ENCODE data around the gene SRRT.
"Not testable (repeated sequence)": the region's sequence is repeated elsewhere in the genome, so short reads cannot be mapped to it uniquely, and the experiment has no call there.

SRRT gene

DNA sequence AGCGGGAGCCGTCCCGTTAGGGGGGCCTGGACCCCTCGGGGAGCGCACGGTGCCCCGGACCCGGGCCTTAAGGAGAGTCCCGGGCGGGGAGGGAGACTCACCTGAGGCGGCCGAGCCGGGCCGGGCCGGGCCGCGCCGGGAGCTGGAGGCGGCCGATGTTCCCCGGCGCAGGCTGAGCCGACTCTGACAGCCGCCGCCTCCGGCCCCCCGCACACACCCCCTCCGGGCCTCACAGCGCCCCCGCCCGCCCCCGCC, 20.7 kb downstream of the SRRT start, which contains the start of gene ACHE:
ACHE (minus strand) TSS at position 188 of the 255 bp plus-strand sequence. CDS start 1,656 bp downstream, outside the sequence.
- DNase-seq = no peak

DNA sequence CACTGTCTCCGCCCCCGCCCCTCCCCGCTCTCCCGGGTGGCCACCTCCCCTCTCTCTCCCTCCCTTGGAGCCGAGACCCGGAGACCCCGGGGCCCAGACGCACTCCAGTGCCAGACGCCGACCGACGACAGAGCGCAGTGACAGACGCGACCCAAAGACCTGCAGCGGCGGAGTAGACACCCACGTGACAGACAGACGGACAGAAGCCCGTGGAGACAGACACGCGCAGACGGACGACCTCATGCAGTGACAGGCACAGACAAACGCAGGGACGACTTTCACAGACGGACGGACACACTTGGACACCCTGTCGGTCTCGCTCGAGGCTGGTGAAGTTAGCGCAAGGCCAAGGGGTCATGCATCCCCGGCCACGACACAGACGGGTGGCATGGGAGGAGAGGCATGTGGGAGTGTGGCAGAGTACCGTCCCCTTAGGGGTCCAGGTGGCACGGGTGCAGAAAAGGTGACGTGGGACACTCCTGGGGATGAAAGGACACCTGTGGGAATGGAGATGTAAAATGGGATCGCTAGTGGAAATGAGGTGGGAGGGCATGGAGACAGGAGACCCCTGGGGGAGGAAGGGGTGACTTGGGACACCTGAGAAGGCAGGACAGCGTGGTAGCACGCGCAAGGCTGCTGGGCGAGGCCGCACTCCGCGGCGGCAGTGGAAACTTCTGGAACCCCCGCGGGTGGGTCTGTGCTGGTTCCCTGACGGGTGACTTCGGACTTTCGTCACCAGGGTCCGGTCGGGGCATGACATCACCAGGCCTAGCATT, 21.2 kb downstream of the SRRT start:
- peak; percentile 56 for DNase-seq

DNA sequence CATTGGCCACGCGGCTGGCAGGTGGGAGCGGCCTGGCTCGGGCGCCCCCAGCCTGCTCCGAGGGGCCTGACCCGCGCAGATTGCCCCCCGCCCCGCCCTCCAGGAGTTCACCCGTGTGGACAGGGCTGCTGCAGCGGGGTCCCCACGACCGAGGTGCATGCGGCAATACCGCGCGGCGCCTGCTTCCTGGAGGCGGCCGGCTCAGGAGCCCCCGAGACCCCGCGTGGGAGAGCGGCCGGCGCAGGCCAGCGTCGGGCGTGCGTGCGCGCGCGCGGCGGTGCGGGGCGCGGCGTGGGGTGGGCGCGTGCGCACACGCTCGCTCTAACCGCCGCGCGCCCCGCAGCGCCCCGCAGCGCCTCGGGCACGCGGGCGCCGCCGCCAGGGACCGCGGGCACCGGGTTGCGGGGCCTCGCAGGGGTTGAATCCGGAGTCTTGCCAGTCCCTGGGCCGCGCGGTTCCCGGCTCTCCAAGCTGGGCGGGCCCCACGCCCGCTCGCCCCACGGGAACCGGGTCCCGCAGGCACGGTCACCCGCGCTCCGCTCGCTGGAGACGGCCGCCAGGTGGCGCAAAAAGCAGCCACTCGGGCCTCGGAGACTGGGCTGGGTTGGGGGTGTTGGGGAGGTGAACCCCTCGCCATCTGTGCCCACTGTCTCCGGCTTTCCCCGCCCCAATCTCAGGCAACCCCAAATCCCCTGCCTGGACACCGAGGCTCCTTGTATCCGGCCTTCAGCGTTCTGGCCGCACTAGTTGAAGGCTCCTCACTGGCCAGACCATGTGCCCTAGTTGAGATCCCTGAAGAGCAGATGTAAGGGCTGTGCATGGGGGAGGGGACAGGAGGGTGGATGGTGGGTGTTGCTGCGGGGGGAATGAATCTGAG, 22.1 kb downstream of the SRRT start:
- DNase-seq = peak; percentile 58

DNA sequence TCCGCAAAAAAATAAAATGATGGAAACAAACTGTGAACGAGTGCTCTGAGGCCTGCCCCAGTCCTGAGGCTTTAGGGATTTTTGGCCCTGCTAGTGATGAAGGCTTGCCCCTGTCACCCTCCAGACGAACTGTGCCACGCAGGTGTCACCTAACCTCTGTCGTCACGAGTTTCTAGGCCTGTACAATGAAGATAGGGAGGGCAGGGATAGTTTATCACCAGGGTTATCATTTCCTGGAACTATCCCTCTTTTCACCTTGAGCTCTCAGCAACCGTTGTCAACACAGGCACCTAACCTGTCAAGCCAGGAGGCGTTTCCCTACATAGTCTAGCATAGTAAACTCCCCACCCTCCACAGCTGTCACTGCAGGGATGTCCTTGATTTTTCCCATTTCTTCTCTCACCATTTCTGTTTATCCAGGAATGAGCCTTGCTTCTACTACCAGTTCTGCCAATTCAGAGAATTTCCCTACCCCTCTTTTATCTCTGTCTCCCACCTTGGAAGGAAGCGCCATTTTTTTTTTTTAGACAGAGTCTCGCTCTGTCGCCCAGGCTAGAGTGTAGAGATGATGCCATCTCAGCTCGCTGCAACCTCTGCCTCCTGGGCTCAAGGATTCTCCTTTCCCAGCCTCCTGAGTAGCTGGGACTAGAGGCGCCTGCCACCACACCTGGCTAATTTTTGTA, 23.0 kb downstream of the SRRT start:
- DNase-seq = no peak

DNA sequence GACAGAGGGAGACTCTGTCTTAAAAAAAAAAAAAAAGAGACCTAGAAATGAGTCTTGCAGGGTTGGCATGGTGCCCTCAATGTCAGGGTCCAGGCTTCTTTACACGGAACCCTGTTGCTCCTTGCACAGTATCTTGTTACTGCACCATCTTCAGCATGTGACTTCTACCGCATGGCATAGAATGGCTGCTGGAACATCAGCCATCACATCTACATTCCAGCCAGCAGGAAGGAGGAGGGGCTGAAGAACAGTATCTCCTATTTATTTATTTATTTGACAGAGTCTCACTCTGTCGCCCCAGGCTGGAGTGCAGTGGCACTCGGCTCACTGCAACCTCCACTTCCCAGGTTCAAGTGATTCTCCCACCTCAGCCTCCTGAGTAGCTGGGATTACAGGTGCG, 24.5 kb downstream of the SRRT start:
- no peak for DNase-seq

DNA sequence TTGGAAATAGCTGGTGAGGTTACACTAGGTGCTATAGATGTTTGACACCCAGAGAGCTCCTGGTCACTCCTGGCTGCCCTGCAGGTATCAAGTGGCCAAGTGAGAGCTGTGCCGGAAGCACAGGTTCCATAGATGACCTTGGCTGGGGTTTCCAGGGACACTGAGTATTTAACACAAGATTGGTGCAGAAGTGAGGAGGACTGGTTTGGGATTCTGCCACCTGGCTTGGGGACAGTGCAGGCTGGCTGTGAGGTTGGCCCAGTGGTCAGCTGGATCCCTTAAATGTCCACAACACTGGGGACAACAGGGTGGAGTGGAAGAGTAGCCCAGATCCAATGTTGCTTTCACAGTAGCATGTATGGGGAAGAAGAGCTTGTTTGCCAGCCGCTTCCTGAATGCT, 26.1 kb downstream of the SRRT start:
- no peak for DNase-seq

DNA sequence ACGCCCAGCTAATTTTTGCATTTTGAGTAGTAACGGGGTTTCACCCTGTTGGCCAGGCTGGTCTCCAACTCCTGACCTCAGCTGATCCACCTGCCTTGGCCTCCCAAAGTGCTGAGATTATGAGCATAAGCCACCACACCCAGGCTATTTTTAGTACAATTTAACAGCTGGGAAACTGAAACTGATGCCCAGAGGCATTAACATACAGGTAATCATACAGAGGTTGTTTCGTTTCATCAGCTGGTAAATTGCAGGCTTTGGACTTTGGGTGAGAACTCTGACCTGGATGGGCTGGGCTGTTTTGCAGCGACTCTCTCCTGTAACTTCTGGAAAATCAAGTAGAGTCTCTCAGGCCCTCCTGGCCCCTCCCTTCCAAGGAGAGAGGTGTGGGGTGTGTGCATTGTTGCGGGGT, 27.0 kb downstream of the SRRT start:
- no peak for DNase-seq

DNA sequence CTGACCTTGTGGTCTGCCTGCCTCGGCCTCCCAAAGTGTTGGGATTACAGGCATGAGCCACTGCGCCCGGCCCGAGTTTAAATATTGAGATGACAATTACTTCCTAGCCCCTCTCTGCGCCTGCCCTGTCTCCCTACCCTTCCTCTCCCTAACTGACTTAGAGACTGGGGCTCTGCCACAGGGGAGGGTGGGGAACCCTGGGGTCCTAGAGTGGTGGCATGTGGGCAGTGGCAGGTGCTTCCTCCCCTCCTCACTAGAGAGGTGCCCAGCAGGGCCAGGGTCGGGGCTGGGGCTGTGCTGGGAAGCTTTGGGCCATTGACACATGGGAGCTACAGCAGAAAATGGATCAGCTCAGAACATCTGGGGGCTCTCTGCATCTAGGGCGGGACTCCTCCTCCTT, 27.7 kb downstream of the SRRT start:
- no peak for DNase-seq

DNA sequence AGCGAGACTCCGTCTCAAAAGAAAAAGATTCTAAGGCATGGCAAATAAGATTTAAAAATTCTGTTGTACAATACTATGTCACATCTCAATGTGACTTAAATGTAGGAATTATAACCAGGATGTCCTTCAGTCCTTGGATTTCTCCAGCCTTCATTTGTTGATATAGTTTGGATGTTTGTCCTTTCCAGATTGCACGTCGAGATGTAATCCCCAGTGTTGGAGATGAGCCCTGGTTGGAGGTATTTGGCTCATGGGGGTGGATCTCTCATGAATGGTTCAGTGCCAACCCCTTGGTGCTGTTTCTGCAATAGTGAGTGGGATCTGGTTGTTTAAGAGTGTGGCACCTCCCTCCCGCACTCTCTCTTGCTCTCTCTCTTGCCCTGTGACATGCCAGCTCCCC, 33.6 kb downstream of the SRRT start:
- no peak for DNase-seq

DNA sequence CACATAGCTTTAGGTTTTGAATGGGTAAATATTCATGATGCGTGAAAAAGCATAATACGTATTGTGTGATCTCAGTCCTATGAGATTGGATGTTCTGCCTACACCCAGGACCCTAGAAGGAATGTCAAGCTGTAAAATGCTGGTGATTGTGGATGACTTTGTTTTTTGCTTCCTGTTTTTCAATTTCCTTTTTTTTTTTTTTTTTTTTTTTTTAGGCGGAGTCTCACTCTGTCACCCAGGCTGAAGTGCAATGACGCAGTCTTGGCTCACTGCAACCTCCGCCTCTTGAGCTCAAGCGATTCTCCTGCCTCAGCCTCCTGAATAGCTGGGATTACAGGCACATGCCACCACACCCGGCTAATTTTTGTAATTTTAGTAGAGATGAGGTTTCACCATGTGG, 35.5 kb downstream of the SRRT start:
- DNase-seq = not testable (repeated sequence)

DNA sequence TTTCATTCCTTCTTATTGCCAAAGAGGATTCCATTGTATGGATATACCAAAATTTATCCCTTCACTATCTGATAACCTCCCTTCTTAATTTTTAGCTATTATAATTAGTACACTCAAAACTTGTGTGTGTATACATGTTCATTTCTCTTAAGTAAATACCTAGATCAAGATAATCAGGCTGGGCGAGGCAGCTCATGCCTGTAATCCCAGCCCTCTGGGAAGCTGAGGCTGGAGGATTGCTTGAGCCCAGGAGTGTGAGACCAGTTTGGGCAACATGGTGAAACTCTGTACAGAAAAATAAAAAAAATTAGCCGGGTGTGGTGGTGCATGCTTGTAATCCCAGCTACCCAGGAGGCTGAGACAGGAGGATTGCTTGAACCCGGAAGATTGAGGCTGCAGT, 36.6 kb downstream of the SRRT start:
- DNase-seq = no peak

DNA sequence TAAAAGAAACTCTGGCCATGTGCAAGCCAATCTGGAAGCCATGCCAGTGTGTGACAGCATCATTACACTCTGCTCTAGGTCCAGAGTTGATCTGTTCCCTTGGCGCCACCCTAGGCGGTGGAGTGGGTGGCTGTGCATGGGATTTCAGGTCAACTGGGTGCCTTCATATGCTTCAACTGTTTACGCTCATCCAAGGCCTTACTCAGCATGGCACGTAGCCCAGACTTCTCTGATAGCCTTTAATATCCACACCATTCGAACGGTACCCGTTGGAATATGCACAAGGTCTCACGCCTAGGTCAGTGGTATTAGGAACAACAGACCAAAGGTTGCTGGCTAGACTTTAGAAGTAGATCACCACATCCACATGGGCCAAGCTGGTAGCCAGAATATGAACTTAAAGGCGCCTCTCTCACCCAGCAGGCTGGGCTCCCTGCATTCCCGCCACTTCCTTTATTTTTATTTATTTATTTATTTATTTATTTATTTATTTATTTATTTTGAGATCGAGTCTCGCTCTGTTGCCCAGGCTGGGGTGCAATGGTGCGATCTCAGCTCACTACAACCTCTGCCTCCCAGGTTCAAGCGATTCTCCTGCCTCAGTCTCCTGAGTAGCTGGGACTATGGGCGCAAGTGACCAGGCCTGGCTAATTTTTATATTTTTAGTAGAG, 39.4 kb downstream of the SRRT start:
- no peak for DNase-seq

DNA sequence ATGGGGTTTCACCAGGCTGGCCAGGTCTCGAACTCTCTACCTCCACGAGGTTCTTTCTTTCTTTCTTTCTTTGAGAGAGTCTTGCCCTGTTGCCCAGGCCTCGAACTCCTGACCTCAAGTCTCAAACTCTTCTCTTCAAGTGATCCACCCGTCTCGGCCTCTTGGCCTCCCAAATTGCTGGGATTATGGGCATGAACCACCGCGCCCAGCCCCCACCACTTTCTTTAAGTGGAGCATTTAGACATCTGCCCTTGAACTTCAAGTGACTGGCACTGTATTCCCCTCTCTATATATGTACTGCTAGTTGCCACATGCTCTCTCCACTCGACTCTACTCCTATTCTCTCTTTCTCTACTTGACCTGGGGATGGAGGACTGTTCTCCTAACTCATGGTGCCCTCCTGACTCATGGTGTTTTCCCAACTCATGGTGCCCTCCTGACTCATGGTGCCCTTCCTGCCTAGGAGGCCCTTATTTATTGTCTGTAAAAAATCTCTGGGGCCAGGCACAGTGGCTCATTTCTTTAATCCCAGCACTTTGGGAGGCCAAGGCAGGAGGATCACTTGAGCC, 40.1 kb downstream of the SRRT start:
- no peak for DNase-seq

DNA sequence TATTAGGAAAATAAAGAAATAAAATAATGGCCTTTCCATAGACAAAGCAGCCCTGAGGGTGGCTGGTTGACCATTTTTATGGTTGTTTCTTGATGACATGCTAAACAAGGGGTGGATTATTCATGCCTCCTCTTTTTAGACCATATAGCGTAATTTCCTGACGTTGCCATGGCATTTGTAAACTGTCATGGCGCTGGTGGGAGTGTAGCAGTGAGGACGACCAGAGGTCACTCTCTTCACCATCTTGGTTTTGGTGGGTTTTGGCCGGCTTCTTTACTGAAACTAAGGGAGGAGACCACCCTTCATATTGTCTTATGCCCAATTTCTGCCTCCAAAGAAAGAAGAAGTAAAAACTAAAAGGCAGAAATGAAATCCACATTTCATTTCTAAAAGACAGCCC, 44.4 kb downstream of the SRRT start:
- not testable (repeated sequence) for DNase-seq

DNA sequence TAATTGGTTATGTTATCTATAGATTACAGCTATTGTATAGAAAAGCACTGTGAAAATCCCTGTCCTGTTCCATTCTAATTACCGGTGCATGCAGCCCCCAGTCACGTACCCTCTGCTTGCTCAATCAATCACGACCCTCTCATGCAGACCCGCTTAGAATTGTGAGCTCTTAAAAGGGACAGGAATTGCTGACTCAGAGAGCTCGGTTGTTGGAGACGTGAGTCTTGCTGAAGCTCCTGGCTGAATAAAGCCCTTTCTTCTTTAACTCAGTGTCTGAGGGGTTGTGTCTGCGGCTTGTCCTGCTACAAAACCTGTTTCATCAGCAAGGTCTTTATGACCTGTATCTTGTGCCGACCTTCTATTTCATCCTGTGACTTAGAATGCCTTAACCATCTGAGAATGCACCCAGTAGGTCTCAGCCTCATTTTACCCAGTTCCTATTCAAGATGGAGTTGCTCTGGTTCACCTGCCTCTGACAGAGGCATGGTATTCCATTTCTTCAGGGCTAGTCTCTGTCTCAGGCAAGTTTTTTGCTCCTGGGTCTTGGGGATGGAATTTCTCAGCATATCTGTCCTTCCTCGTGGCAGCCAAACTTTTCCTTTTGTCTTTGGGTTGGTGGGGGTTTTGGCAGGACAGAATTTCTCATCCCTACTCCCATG, 45.0 kb downstream of the SRRT start:
- not testable (repeated sequence) for DNase-seq

DNA sequence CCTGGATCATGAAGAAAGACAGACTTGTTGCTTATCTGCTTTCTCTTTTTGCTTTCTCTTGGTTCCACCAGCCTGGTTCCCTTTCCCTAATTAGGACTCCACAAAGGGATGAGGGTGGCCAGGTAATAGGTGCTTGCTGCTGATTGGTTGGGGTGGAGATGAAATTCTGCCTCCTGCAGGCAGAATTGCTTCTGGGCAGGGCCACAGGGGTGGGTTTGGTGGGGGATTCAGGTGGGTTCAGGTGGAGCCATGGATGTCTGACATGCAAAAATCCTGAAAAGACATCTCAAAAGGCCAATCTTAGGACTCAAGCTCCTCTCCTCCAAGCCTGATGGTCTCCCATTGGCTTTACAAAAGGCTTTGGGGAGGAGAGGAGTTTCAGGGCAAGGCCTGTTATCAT, 46.1 kb downstream of the SRRT start:
- no peak for DNase-seq

DNA sequence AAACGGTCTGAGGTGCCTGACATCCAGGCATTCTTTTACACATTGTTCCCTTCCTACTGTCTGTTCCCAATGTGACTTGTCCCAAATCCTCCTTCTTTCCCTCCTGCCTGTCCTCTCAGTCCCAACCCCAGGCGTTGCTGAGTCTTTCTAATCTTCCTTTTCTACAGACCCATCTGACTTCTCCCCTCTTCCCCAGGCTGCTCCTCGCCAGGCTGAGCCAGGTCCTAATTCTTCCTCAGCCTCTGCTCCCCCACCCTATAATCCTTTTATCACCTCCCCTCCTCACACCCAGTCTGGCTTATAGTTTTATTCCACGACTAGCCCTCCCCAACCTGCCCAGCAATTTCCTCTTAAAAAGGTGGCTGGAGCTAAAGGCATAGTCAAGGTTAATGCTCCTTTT, 48.7 kb downstream of the SRRT start:
- not testable (repeated sequence) for DNase-seq

DNA sequence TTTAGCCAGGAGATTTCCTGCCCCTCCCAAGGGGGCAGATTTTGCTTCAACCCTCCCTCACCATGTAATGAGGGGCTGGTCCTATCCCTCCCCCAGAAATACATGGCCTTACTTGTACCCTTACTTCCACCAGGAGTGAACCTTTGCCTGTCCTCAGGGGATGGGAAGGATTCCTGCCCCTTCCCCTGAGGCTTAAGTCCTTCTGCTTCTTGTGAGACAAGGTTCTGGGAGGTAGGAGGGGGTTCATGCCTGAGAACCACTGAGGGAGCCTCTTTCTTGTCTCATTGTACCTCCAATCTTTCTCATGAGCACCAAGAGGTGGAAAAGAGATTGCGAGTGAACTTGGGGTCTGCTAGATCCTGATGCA, 54.9 kb downstream of the SRRT start:
- DNase-seq = no peak

DNA sequence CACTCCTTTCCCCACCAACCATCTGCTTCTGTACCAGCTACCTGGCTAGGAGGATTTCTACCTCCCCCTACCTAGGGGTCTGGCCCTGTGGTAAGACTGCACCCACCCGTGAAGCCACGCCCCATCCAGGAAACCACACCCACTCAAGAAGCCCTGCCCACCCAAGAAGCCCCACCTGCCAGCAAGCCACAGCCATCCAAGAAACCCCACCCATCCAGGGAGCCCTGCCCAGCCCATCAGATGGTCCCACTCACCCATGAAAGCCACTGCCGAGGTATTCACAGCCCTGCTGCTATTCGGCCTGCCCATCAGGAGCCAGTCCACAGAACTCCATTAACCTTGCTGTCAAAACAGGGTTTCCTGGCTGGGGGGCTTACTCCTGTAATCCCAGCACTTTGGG, 58.8 kb downstream of the SRRT start:
- no peak for DNase-seq

DNA sequence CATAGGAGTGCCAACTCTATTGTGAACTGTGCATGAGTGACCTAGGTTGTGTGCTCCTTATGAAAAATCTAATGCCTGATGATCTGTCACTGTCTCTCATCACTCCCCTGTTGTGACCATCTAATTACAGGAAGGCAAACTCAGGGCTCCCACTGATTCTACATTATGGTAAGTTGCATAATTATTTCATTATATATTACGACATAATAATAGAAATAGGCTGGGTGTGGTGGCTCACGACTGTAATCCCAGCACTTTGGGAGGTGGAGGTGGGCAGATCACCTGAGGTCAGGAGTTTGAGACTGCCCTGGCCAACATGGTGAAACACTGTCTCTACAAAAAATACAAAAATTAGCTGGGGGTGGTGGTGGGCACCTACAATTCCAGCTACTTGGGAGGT, 60.5 kb downstream of the SRRT start:
- DNase-seq = not testable (repeated sequence)

DNA sequence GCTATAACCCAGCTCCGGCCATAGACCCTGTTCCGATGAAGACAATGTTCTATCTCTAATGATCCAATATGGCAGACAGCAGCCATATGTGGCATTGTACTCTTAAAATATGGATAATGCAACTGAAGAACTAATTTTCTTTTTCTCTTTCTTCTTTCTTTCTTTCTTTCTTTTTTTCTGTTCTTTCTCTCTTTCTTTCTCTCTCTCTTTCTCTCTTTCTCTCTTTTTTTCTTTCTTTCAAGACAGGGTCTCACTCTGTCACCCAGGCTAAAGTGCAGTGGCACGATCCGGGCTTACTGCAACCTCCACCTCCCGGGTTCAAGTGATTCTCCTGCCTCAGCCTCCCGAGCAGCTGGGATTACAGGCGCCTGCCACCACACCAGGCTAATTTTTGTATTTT, 61.3 kb downstream of the SRRT start:
- DNase-seq = not testable (repeated sequence)

All from femur (tissue), 1 donor.